Activated B cell treated with CpG ODN at 0.5 μM for 24 hours (primary cell): ENCODE data around the gene DUSP22. TPM values are rescaled to one million over a fixed set of nuclear protein-coding genes. Genes with fewer than 3 reads are reported as not detected.

Experiments used
- ATAC-seq: fragments of 200-7000 bp; cut with Tn5 transposase; one replicate; pipeline ENCODE4 v1.10.0; 2021; ENCODE audit warnings: low read depth, mild to moderate bottlenecking, moderate library complexity
- CTCF ChIA-PET: fragments of 350-600 bp; sonication (Branson Sonifier 250); formaldehyde crosslinking; loops from one replicate; lab custom pipeline; 2021; ENCODE audit warnings: antibody characterized with exemption; lab: Charles Lee
- POLR2A ChIA-PET: fragments of 350-600 bp; sonication (Branson Sonifier 250); formaldehyde crosslinking; loops from one replicate; lab custom pipeline; 2021; ENCODE audit warnings: antibody characterized with exemption; lab: Charles Lee
- DNase-seq: peaks from one replicate; pipeline ENCODE4 v3.0.0; 2022
- H3K27ac Mint-ChIP-seq: one replicate; pipeline ENCODE4 v1.8.0; 2020; ENCODE audit warnings: mixed read lengths
- H3K27me3 Mint-ChIP-seq: one replicate; pipeline ENCODE4 v1.8.0; 2021; ENCODE audit warnings: mixed read lengths
- H3K36me3 Mint-ChIP-seq: one replicate; pipeline ENCODE4 v1.8.0; 2021; ENCODE audit warnings: low read depth, mixed read lengths
- H3K4me1 Mint-ChIP-seq: one replicate; pipeline ENCODE4 v1.8.0; 2021; ENCODE audit warnings: mixed read lengths
- H3K4me3 Mint-ChIP-seq: one replicate; pipeline ENCODE4 v1.8.0; 2020; ENCODE audit warnings: mild to moderate bottlenecking, mixed read lengths
- H3K9me3 Mint-ChIP-seq: one replicate; pipeline ENCODE4 v1.8.0; 2020; ENCODE audit warnings: mixed read lengths
- CTCF ChIP-seq: fragments of 200-600 bp; IDR thresholded peaks from one replicate; pipeline ENCODE4 v1.8.0; 2022; ENCODE audit warnings: antibody characterized with exemption, mild to moderate bottlenecking
- intact Hi-C: fragments of 100-400 bp; cut with micrococcal nuclease; formaldehyde crosslinking; loops from one replicate; pipeline ENCODE4 v1.15.1; 2024
- total RNA-seq: library from RNA; stranded (reverse); gene quantifications from 2 replicates; pipeline ENCODE4 v1.2.3, GENCODE V29; 2022

The DUSP22 gene
- total RNA-seq, 1 donor from 2014 or later = 153 TPM

GRCh38 chr6:299104-299980 is 7.1 kb downstream of the DUSP22 start:
- no peak overlapping the region for H3K4me3 Mint-ChIP-seq
- CTCF ChIA-PET = interaction anchor here (1.6 kb wide), 1 partner anchor 92 kb away, joined by 3 read pairs; the partner anchor contains the start of gene IRF4
- H3K27ac Mint-ChIP-seq = no peak overlapping the region
- POLR2A ChIA-PET = interaction anchor here (1.1 to 2.7 kb wide), 5 partner anchors 9 to 93 kb away, joined by 4 to 11 read pairs (median 4); no protein-coding TSS in a partner anchor
- no peak for ATAC-seq
- intact Hi-C loops = no loop called here
- no peaks in the 10 kb centered on the region for H3K9me3 Mint-ChIP-seq
- H3K36me3 Mint-ChIP-seq = no peaks in the 10 kb centered on the region
- DNase-seq = no peak
- H3K4me1 Mint-ChIP-seq = no peaks in the 10 kb centered on the region
- TF ChIP-seq CTCF = no peak
- H3K27me3 Mint-ChIP-seq = no peaks in the 10 kb centered on the region

GRCh38 chr6:300026-300425 is 7.7 kb downstream of the DUSP22 start:
- no peak overlapping the region for H3K4me3 Mint-ChIP-seq
- H3K9me3 Mint-ChIP-seq = no peaks in the 10 kb centered on the region
- POLR2A ChIA-PET = interaction anchor here (1.1 to 1.3 kb wide), 3 partner anchors 9 to 92 kb away, joined by 4 read pairs; no protein-coding TSS in a partner anchor
- DNase-seq = no peak
- no peaks in the 10 kb centered on the region for H3K27me3 Mint-ChIP-seq
- TF ChIP-seq CTCF = no peak
- no peak for ATAC-seq
- H3K27ac Mint-ChIP-seq = no peak overlapping the region
- no peaks in the 10 kb centered on the region for H3K36me3 Mint-ChIP-seq
- no peaks in the 10 kb centered on the region for H3K4me1 Mint-ChIP-seq
- intact Hi-C loops = no loop called here
- CTCF ChIA-PET = no interaction called here

DNA sequence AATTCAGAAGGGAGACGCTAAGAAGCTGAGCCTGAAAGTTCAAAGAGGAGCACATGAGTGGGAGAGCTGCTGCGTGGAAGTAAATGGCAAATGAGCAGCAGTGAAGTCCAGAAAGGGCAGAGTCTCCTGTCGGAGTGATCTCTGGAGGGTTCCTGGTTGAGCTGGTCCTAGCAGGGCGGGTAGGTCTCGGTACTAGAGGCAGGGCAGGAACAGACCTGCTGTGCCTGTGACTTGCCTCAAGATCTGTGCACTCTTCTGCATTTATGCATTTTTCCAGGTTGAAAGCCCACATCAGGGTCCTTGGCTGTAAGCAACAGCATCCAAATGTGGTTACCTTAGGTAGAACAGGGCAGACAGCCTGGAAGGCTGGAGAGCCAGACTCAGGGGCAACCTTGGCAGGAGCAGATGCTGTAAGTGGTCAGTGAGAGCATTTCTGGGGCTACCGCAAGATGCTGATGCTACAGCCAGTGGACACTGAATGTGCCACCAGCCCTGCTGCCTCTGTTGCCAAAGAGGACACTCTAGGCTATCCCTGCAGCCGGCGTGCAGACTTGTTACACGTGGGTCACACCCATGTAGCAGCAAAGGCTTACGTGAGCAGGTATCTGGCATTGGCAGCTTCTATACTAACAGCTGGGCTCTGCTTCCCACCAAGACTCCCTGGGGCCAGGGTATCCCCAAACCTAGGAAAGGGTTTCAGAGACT is 8.4 kb downstream of the DUSP22 start:
- Mint-ChIP-seq H3K9me3 (no peaks in the 10 kb centered on the region), H3K36me3 (no peaks in the 10 kb centered on the region), H3K4me3 (no peak overlapping the region), H3K27ac (no peak overlapping the region), H3K27me3 (no peaks in the 10 kb centered on the region), H3K4me1 (no peaks in the 10 kb centered on the region)
- CTCF ChIA-PET = no interaction called here
- no peak for ATAC-seq
- TF ChIP-seq CTCF = no peak
- intact Hi-C loops = no loop called here
- POLR2A ChIA-PET = interaction anchor here (1.3 kb wide), 1 partner anchor 17 kb away, joined by 4 read pairs; no protein-coding TSS in a partner anchor
- no peak for DNase-seq

- ChIA-PET POLR2A (no interaction called here), CTCF (no interaction called here)
- DNase-seq (no peak), ATAC-seq (no peak)
- Mint-ChIP-seq H3K4me3 (no peak overlapping the region), H3K9me3 (no peaks in the 10 kb centered on the region), H3K4me1 (no peaks in the 10 kb centered on the region), H3K27me3 (no peaks in the 10 kb centered on the region), H3K36me3 (no peaks in the 10 kb centered on the region), H3K27ac (no peak overlapping the region)
- no peak for TF ChIP-seq CTCF
- intact Hi-C loops = no loop called here
These were observed 9.2 kb downstream of the DUSP22 start for GRCh38 chr6:301526-301925.
